ENCODE measurements around the gene MCRS1. TPM values are rescaled to one million over a fixed set of nuclear protein-coding genes. Genes with fewer than 3 reads are reported as not detected.

MCRS1 gene
- polyA plus RNA-seq, 3 donors, result 50.3 to 88.8 (median 52.3) TPM

DNA sequence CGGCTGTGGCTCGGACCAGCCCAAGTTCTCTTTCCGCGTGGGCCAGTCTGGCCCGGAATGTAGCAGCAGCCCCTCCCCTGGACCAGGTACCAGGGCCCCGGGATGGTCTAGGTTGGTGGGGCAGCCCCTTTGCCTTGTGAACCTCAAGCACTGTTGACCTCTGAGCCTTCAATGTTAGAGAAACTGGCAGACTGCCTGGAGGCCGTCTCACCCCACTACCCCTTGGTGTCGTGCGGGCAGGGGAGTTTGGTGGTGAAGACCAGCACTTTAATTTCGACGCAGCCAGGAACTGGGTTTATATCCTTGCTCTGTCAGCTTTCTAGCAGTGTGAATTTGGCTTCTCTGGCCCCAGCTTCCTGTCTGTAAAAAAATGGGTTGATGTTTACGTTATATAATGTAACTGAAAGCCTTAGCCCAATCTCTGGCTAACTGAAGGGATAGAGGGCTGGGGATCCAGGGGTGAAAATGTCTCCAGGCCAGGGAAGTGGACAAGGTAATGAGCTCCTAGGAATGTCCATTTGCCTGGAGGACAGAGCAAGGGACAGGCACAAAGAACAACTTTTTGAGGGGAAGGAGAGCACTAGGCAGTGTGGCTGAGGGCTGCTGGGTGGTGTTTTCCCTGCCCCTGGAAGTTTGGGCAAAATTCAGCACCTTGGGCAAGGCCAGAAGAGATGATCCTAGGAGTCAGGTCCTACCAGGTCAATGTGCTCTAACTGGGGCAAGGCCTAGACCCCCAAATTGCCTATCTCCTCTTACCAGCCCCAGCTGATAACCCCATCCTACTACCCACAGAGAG is 11.4 kb downstream of the MCRS1 start:
- Mint-ChIP-seq H3K27ac (no peak overlapping the region), H3K4me3 (no peak overlapping the region), H3K9me3 (no peaks in the 10 kb centered on the region), H3K27me3 (ENCODE audit: low read depth in 3 of 3) (peaks cover 5 to 9% (median 7%) of the 10 kb centered on the region in 3 donors), H3K4me1 (peaks cover 2% of the 10 kb centered on the region), H3K36me3 (peaks cover 45 to 54% of the 10 kb centered on the region in 2 donors)
- Histone ChIP-seq H3K79me2 (ENCODE audit: insufficient read depth, low read length) (no peaks in the 10 kb centered on the region), H3K27ac (ENCODE audit: low read depth in 1 of 2, low read length in 2 of 2) (no peak overlapping the region), H4K20me1 (ENCODE audit: insufficient read depth, low read length) (no peaks in the 10 kb centered on the region), H3K36me3 (replicated peaks in 1 of 2; ENCODE audit: control insufficient read depth in 1 of 2, insufficient read depth in 2 of 2, low read length in 2 of 2) (peaks cover 56 to 61% of the 10 kb centered on the region in 2 donors), H3K9me3 (replicated peaks in 1 of 2; ENCODE audit: control insufficient read depth in 1 of 2, insufficient read depth in 1 of 2, low read length in 2 of 2) (no peaks in the 10 kb centered on the region), H3K27me3 (ENCODE audit: control insufficient read depth in 2 of 2, insufficient read depth in 2 of 2, low read length in 2 of 2) (peaks cover 0 to 5% of the 10 kb centered on the region in 2 donors), H3K4me1 (ENCODE audit: control insufficient read depth in 1 of 2, insufficient read depth in 2 of 2, low read length in 2 of 2) (no peaks in the 10 kb centered on the region), H3K4me2 (replicated peaks; ENCODE audit: extremely low read depth, low read length, poor library complexity, severe bottlenecking) (no peak overlapping the region), H3K9ac (ENCODE audit: insufficient read depth, low read length, poor library complexity, severe bottlenecking) (no peak overlapping the region), H2AFZ (ENCODE audit: insufficient read depth, low read depth, low read length, poor library complexity, severe bottlenecking) (no peak overlapping the region), H3K4me3 (replicated peaks in 1 of 3; ENCODE audit: low read depth in 2 of 3, low read length in 3 of 3) (no peak overlapping the region)
- TF ChIP-seq, protein P1, sequence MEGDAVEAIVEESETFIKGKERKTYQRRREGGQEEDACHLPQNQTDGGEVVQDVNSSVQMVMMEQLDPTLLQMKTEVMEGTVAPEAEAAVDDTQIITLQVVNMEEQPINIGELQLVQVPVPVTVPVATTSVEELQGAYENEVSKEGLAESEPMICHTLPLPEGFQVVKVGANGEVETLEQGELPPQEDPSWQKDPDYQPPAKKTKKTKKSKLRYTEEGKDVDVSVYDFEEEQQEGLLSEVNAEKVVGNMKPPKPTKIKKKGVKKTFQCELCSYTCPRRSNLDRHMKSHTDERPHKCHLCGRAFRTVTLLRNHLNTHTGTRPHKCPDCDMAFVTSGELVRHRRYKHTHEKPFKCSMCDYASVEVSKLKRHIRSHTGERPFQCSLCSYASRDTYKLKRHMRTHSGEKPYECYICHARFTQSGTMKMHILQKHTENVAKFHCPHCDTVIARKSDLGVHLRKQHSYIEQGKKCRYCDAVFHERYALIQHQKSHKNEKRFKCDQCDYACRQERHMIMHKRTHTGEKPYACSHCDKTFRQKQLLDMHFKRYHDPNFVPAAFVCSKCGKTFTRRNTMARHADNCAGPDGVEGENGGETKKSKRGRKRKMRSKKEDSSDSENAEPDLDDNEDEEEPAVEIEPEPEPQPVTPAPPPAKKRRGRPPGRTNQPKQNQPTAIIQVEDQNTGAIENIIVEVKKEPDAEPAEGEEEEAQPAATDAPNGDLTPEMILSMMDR (IDR thresholded peaks at IDR 0.05), result no peak
- intact Hi-C loops (cut with micrococcal nuclease), result no loop called here
- DNase-seq, result no peak
- 83% methylated on average over 8 of the region's 12 CpGs for WGBS (ENCODE audit: insufficient coverage)

DNA sequence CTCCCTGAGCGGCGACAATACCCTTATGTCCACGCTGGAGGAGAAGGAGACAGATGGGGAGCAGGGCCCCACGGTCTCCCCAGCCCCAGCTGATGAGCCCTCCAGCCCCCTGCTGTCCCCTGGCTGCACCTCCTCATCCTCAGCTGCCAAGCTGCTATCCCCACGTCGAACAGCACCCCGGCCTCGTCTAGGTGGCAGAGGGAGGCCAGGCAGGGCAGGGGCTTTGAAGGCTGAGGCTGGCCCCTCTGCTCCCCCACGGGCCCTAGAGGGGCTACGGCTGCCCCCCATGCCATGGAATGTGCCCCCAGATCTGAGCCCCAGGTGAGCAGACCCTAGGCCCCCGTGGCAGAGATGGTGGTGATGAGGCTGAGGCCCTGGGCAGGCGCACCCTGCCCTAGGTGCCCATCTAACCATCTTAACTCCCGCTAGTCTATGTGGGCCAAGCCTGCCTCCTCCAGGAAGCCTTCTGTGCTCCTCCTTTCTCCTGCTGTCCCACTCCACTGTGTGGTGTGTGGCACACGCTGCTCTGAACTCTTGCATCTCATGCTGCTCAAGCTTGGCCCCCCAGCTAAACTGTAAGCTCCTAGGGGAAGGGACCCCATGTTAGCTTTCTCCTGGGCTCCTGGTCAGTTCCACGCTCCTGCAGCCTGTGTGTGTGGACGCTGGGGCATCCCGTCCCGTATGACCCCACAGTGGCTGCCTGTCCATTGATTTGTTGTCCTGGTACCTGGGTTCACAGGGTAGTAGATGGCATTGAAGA is 12.1 kb downstream of the MCRS1 start:
- TF ChIP-seq, protein P1 (IDR thresholded peaks at IDR 0.05), result no peak
- Histone ChIP-seq H3K4me2 (replicated peaks; ENCODE audit: extremely low read depth, low read length, poor library complexity, severe bottlenecking) (no peak overlapping the region), H3K4me3 (replicated peaks in 1 of 3; ENCODE audit: low read depth in 2 of 3, low read length in 3 of 3) (no peak overlapping the region), H4K20me1 (ENCODE audit: insufficient read depth, low read length) (no peaks in the 10 kb centered on the region), H3K27me3 (ENCODE audit: control insufficient read depth in 2 of 2, insufficient read depth in 2 of 2, low read length in 2 of 2) (peaks cover 0 to 5% of the 10 kb centered on the region in 2 donors), H3K27ac (ENCODE audit: low read depth in 1 of 2, low read length in 2 of 2) (no peak overlapping the region), H3K9ac (ENCODE audit: insufficient read depth, low read length, poor library complexity, severe bottlenecking) (no peak overlapping the region), H3K4me1 (ENCODE audit: control insufficient read depth in 1 of 2, insufficient read depth in 2 of 2, low read length in 2 of 2) (no peaks in the 10 kb centered on the region), H3K79me2 (ENCODE audit: insufficient read depth, low read length) (no peaks in the 10 kb centered on the region), H2AFZ (ENCODE audit: insufficient read depth, low read depth, low read length, poor library complexity, severe bottlenecking) (no peak overlapping the region), H3K9me3 (replicated peaks in 1 of 2; ENCODE audit: control insufficient read depth in 1 of 2, insufficient read depth in 1 of 2, low read length in 2 of 2) (no peaks in the 10 kb centered on the region), H3K36me3 (replicated peaks in 1 of 2; ENCODE audit: control insufficient read depth in 1 of 2, insufficient read depth in 2 of 2, low read length in 2 of 2) (peaks cover 49 to 54% of the 10 kb centered on the region in 2 donors)
- Mint-ChIP-seq H3K9me3 (peaks cover 0 to 3% (median 0%) of the 10 kb centered on the region in 7 donors), H3K27ac (no peak overlapping the region), H3K27me3 (ENCODE audit: low read depth in 3 of 3) (peaks cover 7 to 15% (median 12%) of the 10 kb centered on the region in 3 donors), H3K36me3 (peaks cover 37 to 47% of the 10 kb centered on the region in 2 donors), H3K4me1 (peaks cover 2% of the 10 kb centered on the region), H3K4me3 (peak overlapping the region in 1 of 2 donors; percentile 24)
- no peak for DNase-seq
- WGBS (ENCODE audit: insufficient coverage), result 93% methylated on average over 10 of the region's 18 CpGs
- intact Hi-C loops (cut with micrococcal nuclease), result no loop called here
